Measurements from ENCODE around the gene C3orf18.

The C3orf18 gene

DNA sequence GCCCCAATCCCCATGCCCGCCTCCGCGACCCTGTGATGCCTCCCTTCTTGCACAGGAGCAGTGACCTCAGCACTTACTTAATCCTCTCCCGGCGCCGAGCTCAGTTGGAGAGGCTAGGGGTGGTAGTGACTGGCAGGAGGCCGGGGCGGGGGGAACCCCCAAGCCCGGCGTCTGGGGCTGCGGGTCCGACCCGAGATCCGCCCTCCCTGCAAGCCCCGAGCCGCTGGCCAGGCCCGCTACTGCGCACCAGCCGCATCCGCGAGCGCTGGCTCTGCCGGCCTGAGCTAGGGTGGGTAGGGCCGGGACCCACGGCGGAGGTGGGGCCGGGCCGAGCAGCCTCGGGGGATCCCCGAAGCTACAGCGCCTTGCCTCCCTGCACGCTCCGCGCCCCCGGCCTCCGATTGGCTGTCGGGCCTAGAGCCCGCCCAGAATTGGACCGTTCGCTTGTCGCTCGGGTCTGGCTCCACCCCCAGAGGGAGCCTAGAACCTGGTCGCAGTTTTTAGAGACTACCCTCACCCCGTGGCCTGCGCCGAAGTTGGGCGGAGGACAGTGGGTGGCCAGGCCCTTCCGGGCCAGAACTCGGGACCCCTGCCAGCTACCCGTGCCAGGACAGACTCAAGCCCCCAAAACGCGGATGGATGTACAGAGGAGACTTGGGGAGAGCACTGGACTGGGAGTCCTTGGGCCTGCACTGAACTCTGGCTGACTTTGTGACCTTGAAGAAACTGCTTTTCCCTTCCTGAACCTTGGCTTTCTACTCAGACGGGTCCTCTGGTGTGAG is at the start of gene C3orf18:
Gene C3orf18 (minus strand): TSS at position 362 of the 782 bp plus-strand sequence. CDS start 2,048 bp downstream, outside the sequence.
- no peak for FAIRE-seq

DNA sequence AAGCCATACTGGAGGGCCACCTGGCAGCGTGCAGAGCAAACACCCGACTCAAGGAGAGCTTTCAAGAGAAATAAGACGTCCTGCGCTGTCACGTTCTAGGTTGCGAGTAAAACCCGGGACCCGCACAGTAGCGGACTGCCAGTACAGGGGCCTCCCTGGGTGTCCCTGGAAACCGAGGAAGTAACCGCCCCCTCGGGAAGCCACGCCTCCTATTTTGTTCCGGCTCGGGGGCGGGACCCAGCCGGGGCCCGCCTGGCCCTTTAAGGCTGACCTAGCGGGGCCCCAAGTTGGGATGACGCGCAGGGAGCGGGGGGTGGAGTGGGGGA is 49.2 kb upstream of the C3orf18 start:
- FAIRE-seq, result no peak

DNA sequence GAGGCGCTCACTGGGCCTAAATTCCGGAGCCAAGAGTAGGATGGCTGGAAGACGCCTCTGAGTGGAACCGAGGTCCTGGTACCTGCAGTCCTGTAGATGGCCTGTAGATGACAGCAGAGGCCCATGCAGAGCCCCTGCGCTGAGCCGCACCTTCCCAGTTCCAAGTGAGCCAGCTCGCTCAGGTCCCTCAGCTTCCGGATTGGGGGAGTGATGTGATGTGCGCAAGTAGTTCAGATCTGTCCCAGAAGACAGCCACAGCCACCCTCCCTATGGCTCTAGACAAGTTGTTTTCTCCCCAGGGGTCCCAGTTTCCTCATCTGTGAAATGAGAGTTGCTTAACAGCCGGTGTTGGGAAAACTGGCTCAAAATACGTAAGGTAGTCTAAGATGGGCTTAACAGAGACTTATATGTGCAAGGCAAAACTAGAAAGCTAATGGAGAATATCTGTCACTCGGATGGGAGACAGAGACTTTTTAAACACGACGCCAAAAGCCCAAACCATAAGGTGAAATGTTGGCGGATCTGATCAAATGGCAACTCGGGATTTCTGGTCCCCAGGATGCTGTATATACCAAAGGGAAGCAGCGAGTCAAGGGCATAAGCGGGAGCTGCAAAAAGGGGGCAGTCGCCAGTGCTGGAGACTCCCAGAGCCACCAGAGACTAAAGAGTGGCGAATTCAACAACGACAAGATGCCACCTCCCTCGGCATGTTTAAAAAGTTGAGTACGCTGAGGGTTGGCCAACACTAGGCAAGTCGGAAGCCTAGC is 48.6 kb upstream of the C3orf18 start:
- FAIRE-seq, result no peak

DNA sequence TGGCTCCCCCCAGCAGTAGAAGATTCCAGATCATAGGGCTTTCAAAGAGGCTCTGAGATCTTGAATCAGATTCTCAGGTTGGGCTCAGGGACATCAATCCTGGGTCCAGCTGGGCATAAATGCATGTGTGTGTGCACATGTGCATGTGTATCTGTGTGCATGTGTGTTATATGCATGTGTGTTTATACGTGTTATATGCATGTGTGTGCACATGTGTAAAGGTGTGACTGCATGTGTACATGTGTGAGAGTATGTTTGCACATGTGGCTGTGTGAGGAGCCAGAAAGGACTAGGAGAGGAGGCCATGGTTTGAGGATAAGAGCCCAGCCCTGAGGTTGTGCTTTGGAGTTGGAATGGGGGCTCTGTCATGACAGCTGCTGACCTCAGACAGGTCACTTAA is 47.6 kb upstream of the C3orf18 start:
- FAIRE-seq, result no peak

DNA sequence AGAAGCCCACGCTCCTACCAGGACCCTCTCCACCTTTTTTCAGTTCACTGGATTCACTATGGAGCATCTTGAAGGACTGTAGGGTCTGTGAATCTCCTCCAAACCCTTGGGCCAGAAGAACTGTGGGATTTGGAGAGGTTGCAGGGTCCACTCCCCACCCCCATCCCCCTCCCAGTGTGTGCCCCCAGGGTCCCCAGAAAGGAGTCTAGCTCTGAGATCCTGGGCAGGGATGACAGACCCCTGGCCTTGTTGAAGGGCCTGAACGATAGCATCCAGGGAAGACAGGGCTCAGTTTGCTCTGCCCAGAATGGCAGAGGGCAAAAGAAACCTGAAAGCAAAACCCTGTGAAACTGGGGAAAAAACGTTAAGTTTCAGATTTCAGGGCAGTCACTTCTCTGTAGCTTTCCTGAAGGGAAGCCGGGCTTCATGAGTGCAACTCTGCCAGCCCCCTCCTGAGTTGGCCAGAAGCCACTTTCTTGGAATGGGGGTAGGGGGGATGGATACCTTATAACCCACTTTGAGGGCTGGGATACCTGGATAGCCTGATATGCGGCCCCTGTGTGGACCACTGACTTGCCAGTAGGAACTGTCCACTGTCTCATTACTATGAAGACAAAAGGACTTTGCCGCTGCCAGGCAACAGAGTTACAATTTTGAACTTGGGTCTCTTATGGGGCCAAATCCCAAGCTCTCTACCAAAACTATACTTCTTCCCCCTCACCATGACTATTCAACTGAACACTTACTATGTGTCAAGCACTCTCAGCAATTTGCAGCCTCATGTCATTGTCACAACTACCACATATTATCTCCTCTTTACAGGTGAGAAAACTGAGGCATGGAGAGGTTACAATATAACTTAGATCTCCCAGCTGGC is 45.7 kb upstream of the C3orf18 start:
- FAIRE-seq, result no peak

DNA sequence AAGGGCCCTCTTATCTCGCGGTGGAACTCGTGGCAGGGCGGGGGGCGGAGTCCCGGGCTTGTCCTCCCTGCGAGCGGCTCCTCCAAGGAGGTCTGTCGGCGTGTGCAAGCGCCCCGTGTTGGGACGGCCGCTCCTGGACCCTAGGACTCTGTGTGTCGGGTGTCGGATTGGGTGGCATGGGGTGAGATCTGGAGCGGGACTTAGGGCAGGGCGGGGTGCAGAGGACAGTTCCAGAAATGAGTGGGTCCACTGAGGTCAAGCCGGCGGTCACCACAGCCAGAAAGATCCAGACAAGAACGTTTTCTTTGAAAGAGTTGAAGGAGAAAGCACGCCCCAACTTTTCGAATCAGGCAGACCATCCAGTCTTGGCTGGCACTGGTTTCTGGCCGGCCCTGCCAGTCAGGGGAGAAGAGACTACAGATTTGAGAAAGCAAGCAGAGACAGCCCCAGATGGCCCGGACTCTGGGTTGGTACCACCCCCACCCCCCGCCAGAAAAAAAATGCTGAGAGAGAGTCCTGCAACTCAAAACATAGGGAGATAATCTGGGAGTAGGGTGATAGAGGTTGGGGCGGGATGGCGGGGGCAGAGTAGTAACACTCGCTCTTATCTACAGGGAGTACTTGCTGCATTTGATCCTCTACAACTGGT is 44.8 kb upstream of the C3orf18 start:
- no peak for FAIRE-seq

DNA sequence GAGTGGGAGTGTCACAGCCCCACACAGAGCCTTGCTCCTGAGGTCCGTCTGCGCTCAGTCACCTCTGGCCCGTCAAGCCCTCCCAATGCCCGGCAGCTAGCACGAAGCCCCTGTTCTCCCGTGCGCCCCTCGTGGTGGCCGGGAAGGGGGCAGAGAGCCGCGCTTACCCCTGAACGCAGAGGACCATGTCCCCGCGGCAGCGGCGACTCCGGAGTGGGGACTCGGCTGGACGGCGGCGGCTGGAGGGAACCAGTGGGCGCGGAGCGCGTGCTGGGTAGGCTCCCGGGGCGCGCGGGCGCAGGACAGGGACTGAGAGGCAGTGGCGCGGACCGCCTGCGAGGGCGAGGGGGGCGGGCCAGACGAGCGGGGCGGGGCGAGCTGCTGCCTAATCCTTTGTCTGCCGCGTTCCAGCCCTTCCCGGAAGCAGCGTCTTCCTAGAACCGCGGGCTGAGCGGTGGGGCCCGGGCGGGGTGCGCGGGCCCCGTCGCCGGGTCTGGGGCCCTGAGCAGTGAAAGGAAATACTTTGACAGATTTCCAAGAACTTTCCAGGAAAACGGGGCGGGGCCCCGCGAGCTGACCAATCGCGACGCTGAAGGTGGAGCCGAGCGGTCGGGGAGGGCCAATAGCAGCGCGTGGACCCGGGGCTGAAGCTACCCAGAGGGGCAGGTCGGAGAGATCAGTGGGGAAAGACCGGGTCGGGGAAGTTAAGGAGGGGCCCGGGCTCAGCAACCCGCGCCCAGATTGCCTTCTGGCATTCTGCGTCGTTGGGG is 44.1 kb upstream of the C3orf18 start, which contains the start of gene CISH:
Gene CISH (minus strand): TSS at position 311 of the 770 bp plus-strand sequence. CDS start 124 bp downstream, at position 187.
- FAIRE-seq, result no peak

DNA sequence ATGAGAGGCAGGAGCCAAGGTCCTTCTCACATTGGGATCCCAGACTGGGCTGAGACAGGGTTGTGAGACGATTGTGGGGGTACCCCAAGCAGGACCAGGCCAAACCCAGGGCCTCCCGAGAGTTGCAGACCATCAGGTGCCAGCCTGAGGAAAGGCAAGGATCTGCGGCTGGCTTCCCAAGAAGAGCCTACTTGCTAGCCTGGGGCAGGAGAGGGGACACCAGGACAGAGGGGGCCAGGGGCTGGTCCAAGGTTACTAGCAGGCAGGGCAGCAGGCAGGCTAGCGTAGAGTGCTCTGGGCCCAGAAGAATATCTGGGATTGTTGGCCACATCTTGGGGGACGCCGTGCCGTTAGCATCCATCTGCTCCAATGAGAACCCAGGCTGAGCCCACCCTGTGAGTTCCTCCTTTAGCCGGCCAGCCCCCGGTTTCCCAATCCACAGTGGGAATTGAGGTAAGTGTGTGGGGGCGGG is 43.5 kb upstream of the C3orf18 start:
- FAIRE-seq, result no peak

DNA sequence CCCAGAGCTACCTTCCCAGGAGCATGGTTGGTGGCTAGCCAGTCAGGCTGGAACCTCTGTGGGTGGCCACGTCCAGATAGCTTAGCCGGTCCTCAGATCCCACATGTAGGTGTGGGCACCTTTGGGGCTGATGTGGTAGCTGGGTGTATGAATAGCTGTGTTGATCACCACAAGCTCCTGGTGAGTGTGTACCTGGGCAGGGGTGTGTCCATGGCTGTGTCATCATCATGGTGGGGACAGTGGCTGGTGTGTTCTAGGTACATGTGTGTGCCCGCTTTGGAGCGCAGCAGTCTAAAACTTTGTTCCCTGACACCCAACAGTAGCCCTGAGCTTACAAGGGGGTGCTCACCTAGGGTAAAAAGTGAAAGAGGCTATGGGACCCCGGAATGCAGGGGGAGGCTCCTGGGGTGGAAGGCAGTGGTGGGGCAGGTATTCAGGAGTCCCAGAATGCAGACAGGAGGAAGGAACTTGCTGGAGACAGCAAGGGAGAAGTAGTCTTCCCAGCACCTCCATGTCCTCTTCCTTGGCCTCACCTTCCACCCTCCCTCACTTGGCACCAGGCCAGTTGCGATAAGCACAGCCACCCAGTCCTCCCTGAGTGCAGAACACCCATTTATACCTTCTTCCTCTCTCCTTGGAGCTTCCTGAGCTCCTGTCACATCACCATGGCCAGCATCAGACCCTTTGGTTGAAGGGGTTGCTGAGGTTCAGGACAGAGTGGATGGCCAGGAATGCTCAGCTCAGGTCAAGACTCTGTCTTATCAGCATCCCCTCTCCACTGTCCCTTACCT is 42.8 kb upstream of the C3orf18 start:
- no peak for FAIRE-seq

DNA sequence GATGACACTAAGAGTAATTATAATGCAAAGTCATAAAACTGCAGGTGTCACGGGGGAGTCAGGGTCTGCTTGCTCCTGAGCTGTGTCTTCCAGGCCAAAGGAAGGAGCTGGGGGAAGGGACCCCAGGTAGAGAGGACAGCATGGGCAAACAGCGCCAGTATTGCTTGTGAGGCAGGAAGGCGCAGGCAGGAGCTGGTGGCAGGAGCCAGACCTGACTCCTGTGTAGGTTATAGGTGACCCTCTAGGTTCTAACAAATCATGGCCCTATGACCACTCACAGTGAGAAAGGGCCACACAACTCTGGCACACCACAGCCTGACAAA is 42.2 kb upstream of the C3orf18 start:
- FAIRE-seq, result no peak

DNA sequence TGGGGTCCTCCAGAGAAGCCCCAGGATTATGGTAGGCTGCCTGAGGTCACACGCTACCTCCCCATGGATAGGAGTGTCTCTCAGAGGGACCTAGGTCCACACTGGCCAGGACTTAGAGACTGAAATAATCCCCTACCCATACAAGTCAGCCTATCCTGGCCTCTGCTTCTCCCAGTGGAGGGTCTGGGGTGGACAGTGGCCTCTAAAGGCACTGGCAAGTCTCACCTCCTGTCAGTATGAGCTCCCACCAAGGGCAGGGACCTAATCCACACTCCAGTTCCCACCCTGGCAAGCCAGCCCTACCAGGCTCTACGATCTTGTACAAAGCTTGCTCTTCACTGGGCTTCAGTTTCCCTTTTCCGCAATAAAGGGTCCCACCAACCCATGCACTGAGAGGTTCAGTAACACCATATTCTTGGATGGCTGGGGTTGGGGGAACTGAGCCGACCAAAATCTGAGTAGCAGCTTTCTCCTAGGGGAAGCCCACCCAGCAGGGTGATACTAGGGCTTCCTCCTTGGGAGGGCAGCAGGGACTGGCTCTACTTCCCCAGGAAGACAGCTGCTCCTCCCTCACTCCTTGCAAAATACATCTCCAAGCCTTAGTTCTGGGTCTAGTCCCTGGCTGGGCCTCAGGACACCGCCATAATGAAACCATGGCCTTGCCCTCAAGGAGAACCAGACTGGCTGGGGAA is 41.7 kb upstream of the C3orf18 start:
- FAIRE-seq, result no peak

DNA sequence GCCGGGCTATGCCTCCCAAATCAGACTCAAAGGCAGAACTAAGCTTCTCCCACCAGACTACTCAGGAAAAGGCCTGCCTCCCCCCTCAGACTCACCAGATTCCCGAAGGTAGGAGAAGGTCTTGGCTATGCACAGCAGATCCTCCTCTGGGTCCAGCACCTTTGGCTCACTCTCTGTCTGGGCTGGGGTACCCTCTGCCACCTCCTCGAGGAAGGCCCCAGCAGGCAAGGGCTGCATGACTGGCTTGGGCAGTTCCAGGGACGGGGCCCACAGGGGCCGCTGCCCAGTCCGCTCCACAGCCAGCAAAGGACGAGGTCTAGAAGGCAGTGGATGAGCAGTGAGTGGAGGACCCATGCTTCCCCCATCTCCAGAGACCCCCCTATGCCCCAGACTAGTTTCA is 40.7 kb upstream of the C3orf18 start:
- no peak for FAIRE-seq

DNA sequence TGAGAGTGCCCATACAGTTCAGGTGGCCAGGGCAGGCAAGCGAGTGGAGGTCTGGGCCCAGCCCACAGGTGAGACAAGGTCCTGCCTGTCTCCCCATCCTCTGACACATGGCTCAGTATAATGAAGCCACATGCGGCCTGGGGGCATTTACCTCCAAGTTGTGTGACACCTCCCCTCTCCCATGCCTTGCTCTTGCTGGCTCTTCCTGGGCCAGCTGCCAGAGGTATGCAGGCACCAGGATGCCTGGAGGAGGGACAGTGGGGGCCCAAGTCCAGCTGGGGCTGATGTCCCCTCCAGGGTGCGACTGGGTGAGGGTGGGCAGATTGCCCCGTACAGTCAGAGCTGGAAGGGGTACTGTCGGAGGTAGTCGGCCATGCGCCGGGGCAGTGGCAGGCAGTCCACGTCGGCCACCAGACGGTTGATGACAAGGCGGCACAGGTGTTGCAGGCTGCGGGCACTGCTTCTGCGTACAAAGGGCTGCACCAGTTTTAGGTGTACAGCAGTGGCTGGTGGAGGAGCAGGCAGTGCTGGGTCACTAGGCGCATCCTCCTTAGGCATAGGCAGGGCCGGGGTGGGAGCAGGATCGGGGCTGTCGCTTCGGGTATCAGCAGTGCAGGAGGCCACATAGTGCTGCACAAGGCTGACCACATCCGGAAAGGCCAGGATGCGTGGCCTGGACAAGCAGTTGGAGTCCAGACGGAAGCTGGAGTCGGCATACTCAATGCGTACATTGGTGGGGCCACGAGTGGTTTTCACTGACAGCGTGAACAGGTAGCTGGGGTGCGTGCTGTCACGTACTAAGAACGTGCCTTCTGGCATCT is 39.9 kb upstream of the C3orf18 start:
- FAIRE-seq, result no peak

DNA sequence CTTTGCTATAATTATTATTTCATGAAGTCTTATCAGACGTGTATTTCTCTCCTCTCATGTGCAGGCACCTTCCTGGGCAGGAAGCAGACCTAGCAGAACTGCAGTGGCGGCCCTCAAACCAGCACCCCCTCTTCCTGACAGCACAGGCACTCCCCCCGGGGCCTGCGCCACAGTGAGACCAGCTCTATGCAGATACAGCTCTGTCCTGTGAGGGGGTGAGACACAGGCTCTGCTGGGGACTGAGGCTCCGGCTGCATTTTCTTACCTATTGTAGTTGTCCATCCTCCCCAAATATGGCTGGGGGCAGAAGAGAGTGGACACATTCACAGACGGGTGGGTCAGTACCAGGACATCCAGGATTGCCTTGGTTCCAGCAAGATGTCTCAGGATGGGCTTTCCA is 39.0 kb upstream of the C3orf18 start:
- no peak for FAIRE-seq

DNA sequence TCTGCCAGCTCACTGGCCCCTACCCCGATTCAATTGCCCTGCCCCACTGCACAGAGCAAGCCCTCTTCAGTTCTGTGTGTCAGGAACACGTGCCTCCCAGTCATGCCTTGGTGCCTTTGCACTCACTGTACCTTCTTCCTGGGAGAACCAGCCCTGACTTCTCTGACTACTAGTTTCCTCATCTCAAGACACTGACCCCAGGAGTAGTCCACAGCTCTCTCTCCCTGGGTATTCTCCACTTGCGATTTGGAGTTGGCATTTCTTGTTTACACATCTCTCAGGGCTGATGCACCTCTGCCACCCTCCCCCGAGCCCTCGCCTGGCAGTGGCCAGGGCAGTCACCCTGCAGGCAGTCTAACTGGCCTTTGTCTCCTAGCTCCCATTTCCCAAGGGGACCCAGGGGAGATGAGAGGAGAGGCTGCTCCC is 38.4 kb upstream of the C3orf18 start:
- no peak for FAIRE-seq

DNA sequence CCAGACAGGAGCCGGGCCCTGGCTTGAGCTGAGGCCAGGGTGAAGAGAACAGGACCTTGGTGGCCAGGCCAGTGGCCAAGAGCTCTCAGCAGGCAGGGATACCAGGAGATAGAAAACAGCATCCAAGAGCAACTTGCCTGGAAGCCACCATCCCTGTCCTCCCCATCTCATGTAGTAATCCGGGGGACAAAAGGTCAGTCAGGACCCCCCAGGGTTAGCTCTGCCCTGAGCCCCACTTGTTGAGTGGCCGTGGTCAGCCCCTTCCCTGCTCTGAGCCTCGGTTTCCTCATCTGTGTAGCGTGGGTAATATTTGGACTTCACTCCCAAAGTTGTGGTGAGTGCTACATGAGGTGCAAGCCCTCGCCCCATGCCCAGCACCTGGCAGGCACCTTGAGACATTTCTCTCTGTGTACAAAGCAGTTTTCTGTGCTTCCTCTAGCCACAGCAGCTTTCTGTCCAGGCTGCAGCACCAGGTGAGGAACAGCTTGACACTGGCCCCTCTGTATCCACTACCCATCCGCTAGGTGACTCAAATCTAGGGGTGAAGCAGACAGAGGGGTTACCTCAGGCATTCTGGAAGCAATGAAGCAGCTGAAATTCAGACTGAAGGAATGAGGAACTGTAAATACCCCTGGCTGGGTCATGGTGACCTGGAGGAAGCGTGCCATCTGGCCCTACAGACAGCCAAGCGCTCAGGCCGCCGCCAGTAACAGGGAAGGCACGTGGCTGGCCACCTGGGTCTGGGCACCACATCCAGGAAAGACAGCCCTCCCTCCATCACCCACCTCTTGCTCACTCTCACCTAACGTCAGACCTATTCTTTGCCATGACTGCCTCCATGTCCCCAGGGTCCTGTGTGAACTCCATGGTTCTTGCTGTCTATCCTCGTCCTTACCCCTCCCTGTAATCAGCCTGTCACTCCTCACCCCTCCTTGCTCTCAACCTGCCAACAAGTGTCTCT is 37.4 kb upstream of the C3orf18 start:
- no peak for FAIRE-seq

DNA sequence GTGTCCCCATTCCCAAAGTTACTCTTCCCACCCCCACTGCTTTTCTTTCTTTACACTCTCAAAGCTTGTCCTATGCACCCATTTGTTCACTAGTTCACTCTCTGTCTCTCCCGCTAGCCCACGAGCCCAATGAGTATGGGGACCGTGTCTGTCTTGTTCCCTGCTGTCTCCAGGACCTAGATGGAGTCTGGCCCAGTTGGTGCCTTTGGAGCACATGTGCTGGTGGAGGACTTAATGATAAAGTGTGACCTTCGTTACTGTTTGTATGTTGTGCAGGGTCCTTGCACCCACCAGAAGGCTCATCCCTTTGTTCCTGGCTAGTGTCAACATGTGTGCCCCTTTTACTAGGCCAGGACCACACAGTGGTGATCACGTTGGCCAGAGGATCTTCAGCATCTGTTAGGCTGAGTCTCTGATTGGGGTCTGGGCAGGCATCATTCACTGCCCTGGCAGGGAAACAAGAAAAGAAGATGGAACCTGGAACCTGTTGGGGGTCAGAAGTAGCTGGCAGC is 36.6 kb upstream of the C3orf18 start:
- no peak for FAIRE-seq

All from colon (tissue), 2 donors.